ENCODE results near the gene SNRPD1.

GRCh38 chr18:21653361-21653760, 41.2 kb downstream of the SNRPD1 start:
- TF ChIP-seq EP300 (IDR thresholded peaks at IDR 0.05): no peak
- no peak for TF ChIP-seq CTCF (IDR thresholded peaks at IDR 0.05)
